Activated T-cell treated with anti-CD3 and anti-CD28 coated beads, Interleukin-2, amount 50 U/mL, for 24 hours (primary cell): ENCODE data around the gene ABHD3.
A peak's percentile ranks its signal among the peaks of the same experiment; 100 is the strongest.
"Not testable (repeated sequence)": the region's sequence is repeated elsewhere in the genome, so short reads cannot be mapped to it uniquely, and the experiment has no call there.

Source experiments
- DNase-seq: peaks from one replicate; pipeline ENCODE4 v3.0.0-alpha.2; 2020
- H3K27ac Mint-ChIP-seq: 2 replicates; pipeline ENCODE4 v1.8.0; 2020; ENCODE audit warnings: mild to moderate bottlenecking, mixed read lengths
- H3K27me3 Mint-ChIP-seq: 2 replicates; pipeline ENCODE4 v1.8.0; 2020; ENCODE audit warnings: mixed read lengths
- H3K36me3 Mint-ChIP-seq: 2 replicates; pipeline ENCODE4 v1.8.0; 2020; ENCODE audit warnings: low read depth, mixed read lengths
- H3K4me1 Mint-ChIP-seq: 2 replicates; pipeline ENCODE4 v1.8.0; 2020; ENCODE audit warnings: low read depth, mixed read lengths
- H3K4me3 Mint-ChIP-seq: 2 replicates; pipeline ENCODE4 v1.8.0; 2020; ENCODE audit warnings: mild to moderate bottlenecking, moderate library complexity, mixed read lengths
- H3K9me3 Mint-ChIP-seq: 2 replicates; pipeline ENCODE4 v1.8.0; 2020; ENCODE audit warnings: mixed read lengths

The ABHD3 gene

GRCh38 chr18:21640375-21640774, 64.2 kb downstream of the ABHD3 start:
- H3K9me3 Mint-ChIP-seq, DNase-seq, H3K27me3 Mint-ChIP-seq, H3K27ac Mint-ChIP-seq, H3K4me3 Mint-ChIP-seq: not testable (repeated sequence)
- H3K4me1 Mint-ChIP-seq, result peaks cover 10% of the 10 kb centered on the region
- peaks cover 55% of the 10 kb centered on the region for H3K36me3 Mint-ChIP-seq

GRCh38 chr18:21638822-21639221, 65.8 kb downstream of the ABHD3 start:
- Mint-ChIP-seq H3K9me3 (no peaks in the 10 kb centered on the region), H3K27me3 (no peaks in the 10 kb centered on the region), H3K4me1 (peaks cover 10% of the 10 kb centered on the region), H3K27ac (no peak overlapping the region), H3K4me3 (no peak overlapping the region), H3K36me3 (peaks cover 68% of the 10 kb centered on the region)
- no peak for DNase-seq

- Mint-ChIP-seq H3K27me3 (no peaks in the 10 kb centered on the region), H3K36me3 (peaks cover 72% of the 10 kb centered on the region), H3K27ac (no peak overlapping the region), H3K4me1 (peaks cover 10% of the 10 kb centered on the region), H3K9me3 (no peaks in the 10 kb centered on the region), H3K4me3 (no peak overlapping the region)
- no peak for DNase-seq
Measured at GRCh38 chr18:21636769-21637168, 67.8 kb downstream of the ABHD3 start.

GRCh38 chr18:21634588-21635199, 69.9 kb downstream of the ABHD3 start:
- Mint-ChIP-seq H3K27me3 (no peaks in the 10 kb centered on the region), H3K27ac (peak overlapping the region; percentile 6), H3K9me3 (no peaks in the 10 kb centered on the region), H3K4me3 (no peak overlapping the region), H3K4me1 (peaks cover 10% of the 10 kb centered on the region), H3K36me3 (peaks cover 82% of the 10 kb centered on the region)
- no peak for DNase-seq

GRCh38 chr18:21632393-21632792, 72.2 kb downstream of the ABHD3 start:
- no peaks in the 10 kb centered on the region for H3K9me3 Mint-ChIP-seq
- no peaks in the 10 kb centered on the region for H3K27me3 Mint-ChIP-seq
- peaks cover 93% of the 10 kb centered on the region for H3K36me3 Mint-ChIP-seq
- no peak for DNase-seq
- H3K4me1 Mint-ChIP-seq, result peaks cover 14% of the 10 kb centered on the region
- H3K4me3 Mint-ChIP-seq, result no peak overlapping the region
- no peak overlapping the region for H3K27ac Mint-ChIP-seq

GRCh38 chr18:21629089-21629832, 75.3 kb downstream of the ABHD3 start:
- Mint-ChIP-seq H3K4me3 (no peak overlapping the region), H3K4me1 (peaks cover 17% of the 10 kb centered on the region)

GRCh38 chr18:21621640-21622039, 82.9 kb downstream of the ABHD3 start:
- Mint-ChIP-seq H3K4me1 (peaks cover 30% of the 10 kb centered on the region), H3K36me3 (peaks cover 83% of the 10 kb centered on the region)
- not testable (repeated sequence) for H3K27me3 Mint-ChIP-seq, H3K4me3 Mint-ChIP-seq, H3K27ac Mint-ChIP-seq, DNase-seq, H3K9me3 Mint-ChIP-seq

More at GRCh38 chr18:21629089-21629832, 75.3 kb downstream of the ABHD3 start:
- Mint-ChIP-seq H3K27me3 (no peaks in the 10 kb centered on the region), H3K27ac (peak overlapping the region; percentile 87), H3K9me3 (no peaks in the 10 kb centered on the region), H3K36me3 (peaks cover 90% of the 10 kb centered on the region)
- DNase-seq, result no peak

GRCh38 chr18:21612125-21613039, 92.2 kb downstream of the ABHD3 start, which contains the start of gene SNRPD1:
SNRPD1 (plus strand) TSS chr18:21612314; CDS start chr18:21612430, 116 bp downstream.
- H3K9me3 Mint-ChIP-seq, result no peaks in the 10 kb centered on the region
- peak within 1 kb of the TSS; percentile 99 for H3K27ac Mint-ChIP-seq
- DNase-seq, result peak; percentile 96
- no peaks in the 10 kb centered on the region for H3K27me3 Mint-ChIP-seq
- peaks cover 32% of the 10 kb centered on the region for H3K4me1 Mint-ChIP-seq
- H3K36me3 Mint-ChIP-seq, result peaks cover 52% of the 10 kb centered on the region
- peak within 1 kb of the TSS; percentile 95 for H3K4me3 Mint-ChIP-seq

GRCh38 chr18:21611401-21612124, 93.0 kb downstream of the ABHD3 start:
- H3K36me3 Mint-ChIP-seq, result peaks cover 44% of the 10 kb centered on the region
- DNase-seq, H3K9me3 Mint-ChIP-seq, H3K27me3 Mint-ChIP-seq: not testable (repeated sequence)
- H3K27ac Mint-ChIP-seq, result peak overlapping the region; percentile 99
- H3K4me1 Mint-ChIP-seq, result peaks cover 26% of the 10 kb centered on the region
- H3K4me3 Mint-ChIP-seq, result peak overlapping the region; percentile 95

- H3K4me3 Mint-ChIP-seq, result no peak overlapping the region
- H3K27ac Mint-ChIP-seq, result no peak overlapping the region
- H3K27me3 Mint-ChIP-seq, result no peaks in the 10 kb centered on the region
- DNase-seq, result no peak
- H3K4me1 Mint-ChIP-seq, result peaks cover 17% of the 10 kb centered on the region
- H3K9me3 Mint-ChIP-seq, result no peaks in the 10 kb centered on the region
- peaks cover 4% of the 10 kb centered on the region for H3K36me3 Mint-ChIP-seq
Measured at GRCh38 chr18:21605213-21605612, 99.4 kb downstream of the ABHD3 start.

GRCh38 chr18:21604671-21605070, 99.9 kb downstream of the ABHD3 start:
- no peak for DNase-seq
- no peaks in the 10 kb centered on the region for H3K9me3 Mint-ChIP-seq
- no peak overlapping the region for H3K4me3 Mint-ChIP-seq
- H3K4me1 Mint-ChIP-seq, result peaks cover 17% of the 10 kb centered on the region
- no peak overlapping the region for H3K27ac Mint-ChIP-seq
- H3K36me3 Mint-ChIP-seq, result peaks cover 10% of the 10 kb centered on the region
- no peaks in the 10 kb centered on the region for H3K27me3 Mint-ChIP-seq

GRCh38 chr18:21602299-21602587, 102.3 kb downstream of the ABHD3 start:
- H3K27ac Mint-ChIP-seq, result no peak overlapping the region
- H3K9me3 Mint-ChIP-seq, result no peaks in the 10 kb centered on the region
- no peak overlapping the region for H3K4me3 Mint-ChIP-seq
- peaks cover 17% of the 10 kb centered on the region for H3K36me3 Mint-ChIP-seq
- H3K4me1 Mint-ChIP-seq, result peaks cover 33% of the 10 kb centered on the region
- H3K27me3 Mint-ChIP-seq, result no peaks in the 10 kb centered on the region
- DNase-seq, result no peak
